DMS153 treated with DMSO at 0.1 percent for 48 hours (cell line): Measurements from ENCODE around the gene FRMD4B.

Experiments used
- DNase-seq: peaks from one replicate; lab custom pipeline; 2025; ENCODE audit not compliant: unreplicated experiment; lab: John Stamatoyannopoulos, UW

Gene FRMD4B

DNA sequence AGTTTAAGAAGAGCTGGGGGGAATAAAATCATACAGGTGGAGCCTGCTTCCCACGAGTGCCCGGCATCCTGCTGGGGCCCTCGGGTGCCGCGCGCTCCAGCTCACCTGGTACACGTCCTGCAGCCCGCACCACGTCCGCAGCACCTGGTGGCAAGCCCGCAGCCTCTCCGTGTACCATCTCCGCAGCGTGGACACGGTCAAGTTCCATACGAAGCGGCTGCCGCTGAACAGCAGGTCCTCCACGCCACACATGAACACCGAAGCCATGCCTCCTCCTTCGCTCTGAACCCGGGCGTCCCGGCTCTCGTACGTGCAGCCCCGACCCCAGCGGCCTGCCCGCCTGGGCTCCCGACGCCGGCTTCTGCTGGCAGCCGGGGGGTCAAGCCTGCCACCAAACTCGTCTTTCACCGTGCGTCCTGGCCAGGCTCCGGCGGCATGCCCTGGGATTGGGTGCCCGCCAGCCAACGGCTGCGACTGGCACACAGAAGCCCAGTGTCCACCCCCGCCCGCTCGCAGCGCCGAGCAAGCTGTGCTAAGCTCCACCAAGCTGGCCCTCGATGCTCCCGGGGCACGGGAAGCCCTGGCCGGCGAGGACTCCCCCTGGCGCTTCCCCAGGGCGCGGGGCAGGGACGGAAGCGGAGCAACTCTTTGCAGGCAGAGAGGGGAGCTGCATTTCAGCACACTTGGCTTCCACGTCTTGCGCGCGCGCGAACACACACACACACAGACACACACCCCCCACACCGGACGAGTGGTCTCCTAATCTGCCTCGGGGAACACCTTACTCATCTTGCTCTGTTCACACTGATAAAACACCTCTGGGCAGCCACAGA is at the start of gene FRMD4B:
Gene FRMD4B, minus strand, starts transcription at position 366 of the 833 bp plus-strand sequence. Its CDS starts 99 bp downstream, at position 267.
- peak; percentile 2 for DNase-seq

DNA sequence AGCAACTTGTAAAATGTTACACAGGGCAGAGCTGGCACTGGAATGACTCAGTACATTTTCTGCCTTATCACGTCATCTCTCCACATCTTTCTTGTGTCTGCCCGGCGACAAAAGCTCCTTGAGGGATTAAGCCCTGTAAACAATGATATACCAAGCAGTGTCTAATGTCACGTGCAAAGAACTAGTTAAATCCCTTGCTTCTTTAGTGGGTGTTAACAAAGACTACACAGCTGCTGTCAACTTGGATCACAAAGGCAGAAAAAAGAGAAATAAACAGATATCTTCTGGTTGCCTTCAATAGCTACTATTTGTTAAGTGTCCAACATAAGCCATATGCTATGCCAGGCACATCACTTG is 48.1 kb upstream of the FRMD4B start:
- no peak for DNase-seq

DNA sequence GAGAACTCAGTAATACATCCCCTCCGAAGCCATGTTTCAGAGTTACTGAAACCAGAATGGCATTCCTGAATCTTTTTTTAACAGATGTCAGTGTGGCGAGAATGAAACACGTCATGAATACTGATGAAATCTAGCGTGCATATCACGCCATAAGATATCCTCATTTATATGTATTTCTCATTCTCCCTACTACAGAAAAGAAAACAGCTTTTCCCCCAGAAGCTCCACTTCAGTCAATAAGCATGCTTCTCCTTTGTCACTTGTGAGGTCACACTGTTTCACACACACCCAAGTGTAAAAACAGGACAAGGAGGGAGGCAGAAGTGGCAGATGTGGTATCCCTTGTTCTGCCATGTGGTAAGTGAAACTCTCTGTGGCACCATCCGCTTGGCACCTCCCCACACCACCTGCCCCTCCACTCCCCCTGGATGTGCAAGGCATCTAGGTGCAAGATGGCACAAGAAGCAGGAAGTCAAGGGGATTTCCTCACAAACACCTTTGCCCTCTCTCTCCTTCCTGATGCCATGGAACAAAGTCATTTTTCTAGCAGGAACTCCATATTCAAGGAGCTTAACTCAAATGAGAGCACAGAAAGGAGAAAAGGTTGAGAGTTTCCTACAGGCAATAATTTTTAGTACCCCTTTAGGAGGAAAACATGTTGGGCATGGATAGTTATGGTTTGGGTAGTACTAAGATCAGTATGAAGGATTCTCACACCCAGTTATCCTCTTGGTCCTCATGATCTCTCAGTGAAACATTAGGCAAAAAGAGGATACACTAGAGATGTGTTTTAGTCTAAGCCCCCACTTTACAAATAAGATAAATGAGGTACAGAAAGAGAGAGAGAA is 47.5 kb upstream of the FRMD4B start:
- no peak for DNase-seq

DNA sequence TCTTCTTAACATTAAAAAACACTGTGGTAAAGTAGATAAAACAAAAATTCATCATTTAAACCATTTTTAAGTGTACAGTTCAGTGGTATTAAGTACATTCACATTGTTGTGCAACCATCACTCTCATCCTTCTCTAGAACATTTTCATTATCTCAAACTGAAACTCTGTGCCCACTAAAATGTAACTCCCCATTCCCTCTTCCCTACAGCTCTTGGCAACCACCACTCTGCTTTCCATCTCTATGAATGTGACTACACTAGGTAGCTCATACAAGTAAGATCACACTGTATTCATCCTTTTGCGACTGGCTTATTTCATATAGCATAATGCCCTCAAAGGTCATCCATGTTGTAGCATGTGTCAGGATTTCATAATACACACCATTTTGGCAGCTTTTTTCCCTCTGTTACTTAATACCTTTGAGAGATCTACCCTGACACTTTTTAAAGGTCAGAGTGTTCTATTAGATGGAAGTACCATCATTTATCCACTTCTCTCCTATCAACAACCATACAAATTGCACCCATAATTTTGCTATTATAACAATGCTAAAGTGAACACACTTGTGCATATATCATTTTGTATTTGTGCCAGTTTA is 42.9 kb upstream of the FRMD4B start:
- DNase-seq: no peak

DNA sequence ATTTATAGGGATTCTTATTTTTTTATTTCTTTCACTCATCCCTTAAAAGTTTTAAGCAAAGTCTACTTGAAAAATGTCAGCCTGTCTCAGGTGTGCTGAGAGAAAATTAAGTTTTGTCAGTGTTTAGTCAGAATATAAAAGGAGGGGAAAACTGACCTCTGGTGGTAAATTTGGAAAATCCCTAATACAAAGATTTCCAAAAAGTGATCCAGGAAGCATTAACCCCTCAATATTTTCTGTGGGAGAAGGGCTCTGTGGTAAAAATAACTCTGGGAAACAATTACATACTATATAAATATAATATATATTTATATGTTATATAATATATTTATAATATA is 41.0 kb upstream of the FRMD4B start:
- no peak for DNase-seq

GRCh38 chr3:69426291-69426966 is 40.5 kb upstream of the FRMD4B start:
- no peak for DNase-seq

DNA sequence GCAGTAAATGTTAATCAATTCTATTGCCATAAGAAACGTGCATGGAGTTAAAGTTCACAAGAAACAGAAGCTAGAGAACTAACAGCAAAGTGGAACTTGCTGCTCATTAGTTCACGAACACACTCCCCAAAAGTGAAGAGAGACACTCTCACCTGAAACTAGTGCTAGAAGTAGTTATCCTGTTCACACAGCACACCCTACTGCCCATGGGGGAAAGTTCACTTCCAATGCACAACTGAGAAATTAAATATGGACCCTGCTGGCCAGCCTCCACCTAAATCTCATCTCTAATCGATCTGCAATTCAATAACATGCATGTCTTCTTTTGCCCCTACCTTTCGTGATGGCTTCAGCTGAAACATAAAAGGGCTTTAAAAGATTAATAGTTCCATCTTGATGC is 39.4 kb upstream of the FRMD4B start:
- DNase-seq: no peak

- DNase-seq: no peak
Observed at GRCh38 chr3:69423463-69424155, 37.7 kb upstream of the FRMD4B start.

GRCh38 chr3:69422751-69423150 is 36.9 kb upstream of the FRMD4B start:
- no peak for DNase-seq

- DNase-seq: no peak
Observed at GRCh38 chr3:69420781-69421520, 35.1 kb upstream of the FRMD4B start.

DNA sequence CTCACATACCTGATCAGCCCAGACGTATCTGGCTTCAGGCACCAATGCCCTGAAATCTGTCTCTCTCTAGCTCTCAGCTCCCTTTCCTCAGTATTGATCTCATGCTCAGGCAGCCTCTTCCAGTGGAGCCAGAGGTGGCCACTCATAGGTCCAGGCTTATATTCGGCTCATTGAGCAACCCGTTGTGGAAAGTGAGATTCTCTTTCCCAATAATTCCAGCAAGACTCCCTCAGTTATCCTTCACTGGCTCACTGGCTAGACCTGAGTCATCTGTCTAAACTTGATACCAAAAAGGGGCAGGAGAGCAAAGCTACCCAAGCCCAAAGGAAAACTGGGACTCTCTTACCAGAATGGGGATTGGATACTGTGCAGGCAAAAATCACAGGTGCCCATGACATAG is 33.4 kb upstream of the FRMD4B start:
- no peak for DNase-seq

GRCh38 chr3:69417541-69418078 is 31.7 kb upstream of the FRMD4B start:
- no peak for DNase-seq

DNA sequence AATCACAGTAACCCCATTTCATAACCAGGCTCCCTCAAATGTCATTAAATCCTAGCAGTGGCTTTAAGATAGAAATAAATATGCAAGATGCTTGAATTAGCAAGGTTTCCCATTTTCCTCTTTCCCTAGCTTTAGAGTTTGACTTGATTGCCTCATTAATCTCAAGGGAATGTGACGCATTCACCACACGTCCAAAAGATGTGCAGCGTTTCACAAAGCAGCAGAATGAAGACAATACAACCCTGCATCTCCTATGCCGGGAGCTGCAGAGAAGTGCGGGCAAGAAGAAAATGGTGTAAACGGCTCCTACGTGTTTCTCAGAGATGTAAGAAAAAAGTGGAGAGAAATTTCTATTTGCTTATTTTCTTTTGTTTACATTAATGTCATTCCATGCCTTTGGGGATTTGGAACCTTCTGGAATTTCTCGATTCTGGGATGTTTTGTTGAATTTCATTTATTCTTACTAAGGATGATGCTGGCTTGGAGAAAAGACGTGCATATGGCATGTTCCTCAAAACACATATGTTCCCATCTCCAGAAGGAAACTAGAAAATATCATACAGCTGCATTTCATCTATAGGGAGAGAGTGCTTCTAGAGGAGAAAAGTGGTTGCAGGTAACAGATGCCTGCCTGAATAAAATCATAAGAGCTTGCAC is 27.8 kb upstream of the FRMD4B start:
- no peak for DNase-seq

- no peak for DNase-seq
Observed at GRCh38 chr3:69411346-69411745, 25.5 kb upstream of the FRMD4B start.

DNA sequence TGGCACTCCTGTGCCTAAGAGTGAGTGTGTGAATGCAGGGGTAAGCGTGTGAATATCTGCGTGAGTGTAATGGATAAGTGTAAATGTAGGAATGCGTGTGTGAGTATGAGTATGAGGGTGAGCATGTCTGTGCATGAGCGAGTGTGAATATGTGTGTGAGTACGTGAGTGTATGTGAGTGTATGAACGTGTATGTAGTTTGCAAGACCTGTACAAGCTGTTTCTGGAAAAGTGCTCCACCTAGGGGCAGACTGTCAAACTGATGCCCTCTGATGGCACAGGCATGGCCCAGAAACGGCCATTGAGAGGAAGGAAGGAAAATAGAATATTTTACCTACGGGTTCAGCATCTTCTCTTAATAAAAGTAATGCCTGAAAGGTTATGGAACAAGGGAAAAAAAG is 24.4 kb upstream of the FRMD4B start:
- DNase-seq: no peak

DNA sequence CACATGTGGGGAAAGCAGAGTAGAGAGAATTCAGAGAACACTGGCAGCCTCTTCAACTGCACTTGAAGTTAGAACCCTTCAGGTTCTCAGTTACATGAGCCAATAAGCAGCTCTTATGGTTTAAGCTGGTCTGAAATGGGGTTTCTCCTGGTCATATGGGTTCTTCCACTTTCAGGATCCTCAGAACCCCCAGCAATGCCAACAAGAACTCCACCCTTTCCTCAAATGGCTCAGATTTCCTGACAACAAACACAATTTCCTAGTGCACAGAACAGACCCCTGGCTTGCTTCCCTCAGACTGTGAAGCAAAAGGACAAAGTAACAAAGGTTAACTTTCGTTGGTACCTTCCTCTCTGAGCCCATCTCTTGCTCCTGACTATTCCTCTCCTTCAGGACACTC is 23.9 kb upstream of the FRMD4B start:
- no peak for DNase-seq

- DNase-seq: no peak
Observed at GRCh38 chr3:69409011-69409410, 23.1 kb upstream of the FRMD4B start.

DNA sequence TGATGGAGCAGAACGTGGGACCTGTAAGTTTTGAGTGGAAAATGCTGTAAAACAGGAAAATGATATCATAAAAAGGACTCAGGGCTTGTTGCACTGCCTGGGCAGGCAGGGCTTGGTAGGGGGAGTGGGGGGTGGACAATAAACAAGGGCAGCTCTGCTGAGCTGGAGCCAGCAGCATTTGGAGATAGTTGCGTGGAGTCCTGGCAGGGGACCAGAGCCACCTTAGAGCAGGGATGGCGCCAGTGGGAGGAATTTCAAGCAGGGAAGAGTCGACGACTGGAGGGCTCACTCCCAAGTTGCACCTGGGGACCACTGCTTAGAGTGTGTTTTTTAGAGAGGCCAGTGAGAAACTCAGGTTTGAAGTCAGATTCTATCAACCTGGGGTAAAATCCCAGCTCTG is 22.7 kb upstream of the FRMD4B start:
- DNase-seq: no peak

DNA sequence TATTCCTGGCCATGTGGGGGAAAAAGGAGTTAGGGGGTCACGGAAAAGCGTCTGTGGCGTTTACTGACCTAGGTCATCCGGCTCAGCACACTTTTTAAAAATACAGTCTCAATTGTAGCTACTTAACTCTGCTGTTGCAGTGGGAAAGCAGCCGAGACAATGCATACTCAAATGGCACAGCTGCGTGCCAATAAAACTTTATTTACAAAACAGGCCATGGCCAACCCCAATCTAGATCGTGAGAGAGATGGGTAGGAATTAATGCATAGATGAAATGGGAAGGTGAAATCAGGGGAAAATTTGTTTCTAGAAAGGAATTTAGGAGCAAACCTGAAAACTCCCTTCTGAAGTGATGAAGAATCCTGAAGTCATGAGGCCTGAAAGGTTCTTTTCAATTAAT is 22.0 kb upstream of the FRMD4B start:
- DNase-seq: no peak
